Activated naive CD8-positive, alpha-beta T cell treated with anti-CD3 and anti-CD28 coated beads, Interleukin-2, amount 10 ng/mL, durations not matched to agents 7 days and 5 days (primary cell): ENCODE data around the gene CLDN3. TPM values are rescaled to one million over a fixed set of nuclear protein-coding genes. Genes with fewer than 3 reads are reported as not detected.
"Not testable (repeated sequence)": the region's sequence is repeated elsewhere in the genome, so short reads cannot be mapped to it uniquely, and the experiment has no call there.

Experiments
- ATAC-seq: fragments of 150-1000 bp; cut with Tn5 transposase; one replicate; pipeline ENCODE4 v1.10.0; 2021; ENCODE audit warnings: low read depth, moderate library complexity
- POLR2A ChIA-PET: fragments of 350-600 bp; sonication (Branson Sonifier 250); formaldehyde crosslinking; loops from one replicate; lab custom pipeline; 2021; ENCODE audit warnings: antibody characterized with exemption; lab: Charles Lee
- DNase-seq: peaks from one replicate; pipeline ENCODE4 v3.0.0; 2021
- H3K27ac Mint-ChIP-seq: one replicate; pipeline ENCODE4 v1.8.0; 2022; ENCODE audit warnings: mild to moderate bottlenecking, mixed read lengths
- H3K27me3 Mint-ChIP-seq: one replicate; pipeline ENCODE4 v1.8.0; 2022; ENCODE audit warnings: mild to moderate bottlenecking, moderate library complexity, mixed read lengths
- H3K36me3 Mint-ChIP-seq: one replicate; pipeline ENCODE4 v1.8.0; 2021; ENCODE audit warnings: mild to moderate bottlenecking, mixed read lengths
- H3K4me1 Mint-ChIP-seq: one replicate; pipeline ENCODE4 v1.8.0; 2021; ENCODE audit warnings: mixed read lengths
- H3K4me3 Mint-ChIP-seq: one replicate; pipeline ENCODE4 v1.8.0; 2022; ENCODE audit warnings: mild to moderate bottlenecking, moderate library complexity, mixed read lengths
- H3K9me3 Mint-ChIP-seq: one replicate; pipeline ENCODE4 v1.8.0; 2021; ENCODE audit warnings: mixed read lengths
- total RNA-seq, 2 experiments: library from RNA; stranded (reverse); gene quantifications; one replicate each; pipeline ENCODE4 v1.2.3, GENCODE V29; 2021

CLDN3 gene
- not detected for total RNA-seq

- H3K4me3 Mint-ChIP-seq, result no peak within 1 kb of the TSS
- ATAC-seq (no peak), DNase-seq (peak; percentile 31)
- H3K9me3 Mint-ChIP-seq, result no peaks in the 10 kb centered on the region
- no peaks in the 10 kb centered on the region for H3K4me1 Mint-ChIP-seq
- POLR2A ChIA-PET, result no interaction called here
- H3K27me3 Mint-ChIP-seq, result peaks cover 48% of the 10 kb centered on the region
- no peak within 1 kb of the TSS for H3K27ac Mint-ChIP-seq
- H3K36me3 Mint-ChIP-seq, result no peaks in the 10 kb centered on the region
Measured at GRCh38 chr7:73770002-73770859, at the start of gene CLDN3. CLDN3 (minus strand) TSS chr7:73770270; CDS start chr7:73770049, 221 bp downstream.

GRCh38 chr7:73817121-73817520 is 47.1 kb upstream of the CLDN3 start:
- H3K4me1 Mint-ChIP-seq, result no peaks in the 10 kb centered on the region
- H3K36me3 Mint-ChIP-seq, result no peaks in the 10 kb centered on the region
- H3K27ac Mint-ChIP-seq, result no peak overlapping the region
- ATAC-seq (no peak), DNase-seq (no peak)
- H3K27me3 Mint-ChIP-seq, result peaks cover 6% of the 10 kb centered on the region
- H3K9me3 Mint-ChIP-seq, result no peaks in the 10 kb centered on the region
- POLR2A ChIA-PET, result no interaction called here
- H3K4me3 Mint-ChIP-seq, result no peak overlapping the region

- POLR2A ChIA-PET, result no interaction called here
- H3K4me1 Mint-ChIP-seq, result peaks cover 1% of the 10 kb centered on the region
- H3K27me3 Mint-ChIP-seq, result peaks cover 6% of the 10 kb centered on the region
- no peaks in the 10 kb centered on the region for H3K9me3 Mint-ChIP-seq
- H3K4me3 Mint-ChIP-seq, result no peak overlapping the region
- ATAC-seq (no peak), DNase-seq (no peak)
- H3K27ac Mint-ChIP-seq, result no peak overlapping the region
- no peaks in the 10 kb centered on the region for H3K36me3 Mint-ChIP-seq
Measured at GRCh38 chr7:73815436-73815835, 45.4 kb upstream of the CLDN3 start.

GRCh38 chr7:73812996-73813395 is 42.9 kb upstream of the CLDN3 start:
- Mint-ChIP-seq H3K9me3 (no peaks in the 10 kb centered on the region), H3K4me3 (no peak overlapping the region), H3K4me1 (peaks cover 1% of the 10 kb centered on the region), H3K36me3 (no peaks in the 10 kb centered on the region), H3K27ac (no peak overlapping the region), H3K27me3 (peaks cover 6% of the 10 kb centered on the region)
- ATAC-seq (no peak), DNase-seq (no peak)
- POLR2A ChIA-PET, result no interaction called here

- H3K27me3 Mint-ChIP-seq, result peaks cover 4% of the 10 kb centered on the region
- H3K4me1 Mint-ChIP-seq, result peaks cover 1% of the 10 kb centered on the region
- DNase-seq (peak; percentile 60), ATAC-seq (peak; percentile 50)
- no peaks in the 10 kb centered on the region for H3K9me3 Mint-ChIP-seq
- no peak overlapping the region for H3K27ac Mint-ChIP-seq
- POLR2A ChIA-PET, result no interaction called here
- H3K36me3 Mint-ChIP-seq, result no peaks in the 10 kb centered on the region
- H3K4me3 Mint-ChIP-seq, result no peak overlapping the region
Measured at GRCh38 chr7:73811760-73812168, 41.7 kb upstream of the CLDN3 start.

- DNase-seq (no peak), ATAC-seq (no peak)
- POLR2A ChIA-PET, result no interaction called here
- no peak overlapping the region for H3K4me3 Mint-ChIP-seq
- H3K27ac Mint-ChIP-seq, result no peak overlapping the region
- H3K36me3 Mint-ChIP-seq, result no peaks in the 10 kb centered on the region
- H3K9me3 Mint-ChIP-seq, result no peaks in the 10 kb centered on the region
- peaks cover 4% of the 10 kb centered on the region for H3K27me3 Mint-ChIP-seq
- peaks cover 1% of the 10 kb centered on the region for H3K4me1 Mint-ChIP-seq
Measured at GRCh38 chr7:73810998-73811360, 40.9 kb upstream of the CLDN3 start.

- no peak for DNase-seq
- Mint-ChIP-seq H3K4me3 (no peak overlapping the region), H3K27me3 (peaks cover 4% of the 10 kb centered on the region), H3K27ac (no peak overlapping the region), H3K36me3 (no peaks in the 10 kb centered on the region), H3K4me1 (peaks cover 1% of the 10 kb centered on the region), H3K9me3 (no peaks in the 10 kb centered on the region)
- ATAC-seq, result no peak
- POLR2A ChIA-PET, result no interaction called here
Measured at GRCh38 chr7:73809467-73809951, 39.4 kb upstream of the CLDN3 start.

GRCh38 chr7:73802459-73802858 is 32.4 kb upstream of the CLDN3 start:
- Mint-ChIP-seq H3K4me3 (no peak overlapping the region), H3K9me3 (no peaks in the 10 kb centered on the region), H3K27me3 (peaks cover 9% of the 10 kb centered on the region), H3K4me1 (no peaks in the 10 kb centered on the region), H3K36me3 (no peaks in the 10 kb centered on the region), H3K27ac (no peak overlapping the region)
- no peak for DNase-seq
- POLR2A ChIA-PET, result no interaction called here
- no peak for ATAC-seq

GRCh38 chr7:73801577-73801976 is 31.5 kb upstream of the CLDN3 start:
- no peak overlapping the region for H3K27ac Mint-ChIP-seq
- H3K4me3 Mint-ChIP-seq, result no peak overlapping the region
- no peak for DNase-seq
- H3K27me3 Mint-ChIP-seq, result peaks cover 7% of the 10 kb centered on the region
- no peaks in the 10 kb centered on the region for H3K36me3 Mint-ChIP-seq
- no peak for ATAC-seq
- POLR2A ChIA-PET, result no interaction called here
- H3K9me3 Mint-ChIP-seq, result no peaks in the 10 kb centered on the region
- no peaks in the 10 kb centered on the region for H3K4me1 Mint-ChIP-seq

- POLR2A ChIA-PET, result no interaction called here
- no peak overlapping the region for H3K4me3 Mint-ChIP-seq
- no peaks in the 10 kb centered on the region for H3K4me1 Mint-ChIP-seq
- H3K27me3 Mint-ChIP-seq, result peaks cover 8% of the 10 kb centered on the region
- no peaks in the 10 kb centered on the region for H3K36me3 Mint-ChIP-seq
- H3K27ac Mint-ChIP-seq, result no peak overlapping the region
- ATAC-seq (no peak), DNase-seq (no peak)
- no peaks in the 10 kb centered on the region for H3K9me3 Mint-ChIP-seq
Measured at GRCh38 chr7:73799282-73800141, 29.4 kb upstream of the CLDN3 start.

GRCh38 chr7:73797176-73797575 is 27.1 kb upstream of the CLDN3 start:
- H3K4me3 Mint-ChIP-seq, H3K4me1 Mint-ChIP-seq, ATAC-seq, POLR2A ChIA-PET, H3K27me3 Mint-ChIP-seq, H3K9me3 Mint-ChIP-seq, H3K27ac Mint-ChIP-seq, DNase-seq, H3K36me3 Mint-ChIP-seq: not testable (repeated sequence)

- H3K9me3 Mint-ChIP-seq, POLR2A ChIA-PET, DNase-seq, H3K27me3 Mint-ChIP-seq, H3K27ac Mint-ChIP-seq, H3K4me1 Mint-ChIP-seq, ATAC-seq, H3K36me3 Mint-ChIP-seq, H3K4me3 Mint-ChIP-seq: not testable (repeated sequence)
Measured at GRCh38 chr7:73796656-73797055, 26.6 kb upstream of the CLDN3 start.

GRCh38 chr7:73795188-73795587 is 25.1 kb upstream of the CLDN3 start:
- not testable (repeated sequence) for H3K9me3 Mint-ChIP-seq

More at GRCh38 chr7:73795188-73795587, 25.1 kb upstream of the CLDN3 start:
- H3K4me3 Mint-ChIP-seq, H3K27me3 Mint-ChIP-seq, H3K36me3 Mint-ChIP-seq, H3K4me1 Mint-ChIP-seq, POLR2A ChIA-PET, DNase-seq, ATAC-seq, H3K27ac Mint-ChIP-seq: not testable (repeated sequence)
